Calu3 (cell line): ENCODE measurements around the gene DHCR24. TPM values are rescaled to one million over a fixed set of nuclear protein-coding genes. Genes with fewer than 3 reads are reported as not detected.
A peak's percentile ranks its signal among the peaks of the same experiment; 100 is the strongest.

Experiments
- BruUV-seq: library from RNA; stranded (reverse); fragments of 400-500 nt; replicated peaks from 2 replicates; lab custom pipeline; 2021; lab: Mats Ljungman, UMichigan
- CTCF ChIA-PET: fragments of 300-600 bp; sonication (Branson Sonifier 250); formaldehyde crosslinking; loops from one replicate; lab custom pipeline; 2022; ENCODE audit warnings: antibody characterized with exemption; lab: Charles Lee
- DNase-seq: peaks from one replicate; pipeline ENCODE4 v3.0.0; 2022
- H3K27ac Mint-ChIP-seq: one replicate; pipeline ENCODE4 v1.8.0; 2022; ENCODE audit warnings: mixed read lengths; ENCODE audit not compliant: unreplicated experiment
- H3K27me3 Mint-ChIP-seq: one replicate; pipeline ENCODE4 v1.8.0; 2022; ENCODE audit warnings: mixed read lengths; ENCODE audit not compliant: unreplicated experiment
- H3K36me3 Mint-ChIP-seq: one replicate; pipeline ENCODE4 v1.8.0; 2022; ENCODE audit warnings: mild to moderate bottlenecking, moderate library complexity, mixed read lengths; ENCODE audit not compliant: insufficient read depth, unreplicated experiment
- H3K4me1 Mint-ChIP-seq: one replicate; pipeline ENCODE4 v1.8.0; 2022; ENCODE audit warnings: mild to moderate bottlenecking, low read depth, mixed read lengths; ENCODE audit not compliant: unreplicated experiment
- H3K4me3 Mint-ChIP-seq: one replicate; pipeline ENCODE4 v1.8.0; 2022; ENCODE audit warnings: mild to moderate bottlenecking, low read depth, moderate library complexity, mixed read lengths; ENCODE audit not compliant: unreplicated experiment
- H3K9me3 Mint-ChIP-seq: one replicate; pipeline ENCODE4 v1.8.0; 2022; ENCODE audit warnings: low read depth, mixed read lengths; ENCODE audit not compliant: unreplicated experiment
- CTCF ChIP-seq: fragments of 200-600 bp; IDR thresholded peaks from one replicate; pipeline ENCODE4 v1.8.0; 2022; ENCODE audit warnings: antibody characterized with exemption; ENCODE audit not compliant: unreplicated experiment
- intact Hi-C: fragments of 100-400 bp; cut with micrococcal nuclease; formaldehyde crosslinking; loops from one replicate; pipeline ENCODE4 v1.10.0; 2022; ENCODE audit not compliant: unreplicated experiment
- total RNA-seq: library from RNA; stranded (reverse); gene quantifications from 2 replicates; pipeline ENCODE4 v1.2.3, GENCODE V29; 2022

The DHCR24 gene
- total RNA-seq, 1 experiment from 2014 or later, result 469 TPM

DNA sequence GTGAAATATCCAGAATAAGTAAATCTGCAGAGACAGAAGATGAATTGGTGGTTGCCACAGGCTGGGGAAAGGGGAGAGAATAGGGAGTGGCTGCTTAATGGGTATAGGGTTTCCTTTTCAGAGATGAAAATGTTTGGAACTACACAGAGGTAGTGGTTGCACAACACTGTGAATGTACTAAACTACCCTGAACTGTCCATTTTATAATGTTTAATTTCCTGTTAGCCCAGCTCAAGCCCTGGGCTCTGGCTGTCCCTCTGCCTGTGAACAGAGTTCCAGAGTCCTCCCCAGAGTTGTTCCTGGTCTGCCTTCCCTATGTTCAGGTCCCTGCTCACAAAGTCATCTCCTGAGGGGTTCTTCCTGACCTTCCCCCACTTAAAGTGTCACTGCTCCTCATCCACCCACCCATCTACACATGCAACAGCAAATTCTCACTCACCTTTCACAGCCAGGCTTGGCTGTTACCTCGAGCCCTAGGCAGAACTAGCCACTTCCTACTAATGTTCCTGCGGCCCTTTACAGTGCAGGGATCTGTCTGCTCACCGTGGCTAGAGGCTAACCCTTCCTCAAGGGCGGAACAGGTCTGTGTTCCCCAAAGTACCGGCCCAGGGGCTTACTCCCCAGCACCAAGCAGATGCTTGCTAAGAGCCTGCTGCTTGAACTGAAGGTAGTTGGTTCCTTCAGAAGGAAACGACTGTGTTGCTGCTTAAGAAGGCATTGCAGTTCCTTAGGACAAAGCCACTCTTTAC, 22.4 kb downstream of the DHCR24 start:
- BruUV-seq, result no TSS peak
- intact Hi-C loops, result no loop called here
- no peak for DNase-seq
- no peak for TF ChIP-seq CTCF
- H3K27ac Mint-ChIP-seq, result no peak overlapping the region
- H3K36me3 Mint-ChIP-seq, result peaks cover 86% of the 10 kb centered on the region
- H3K4me1 Mint-ChIP-seq, result peaks cover 52% of the 10 kb centered on the region
- no peaks in the 10 kb centered on the region for H3K9me3 Mint-ChIP-seq
- H3K27me3 Mint-ChIP-seq, result no peaks in the 10 kb centered on the region
- no peak overlapping the region for H3K4me3 Mint-ChIP-seq
- CTCF ChIA-PET, result interaction anchor here (0.7 kb wide), 1 partner anchor 21 kb away, joined by 3 read pairs; no protein-coding TSS in a partner anchor

GRCh38 chr1:54863267-54863665, 23.7 kb downstream of the DHCR24 start:
- H3K4me3 Mint-ChIP-seq, result no peak overlapping the region
- TF ChIP-seq CTCF, result no peak
- H3K9me3 Mint-ChIP-seq, result no peaks in the 10 kb centered on the region
- CTCF ChIA-PET, result no interaction called here
- no peak overlapping the region for H3K27ac Mint-ChIP-seq
- BruUV-seq, result TSS peak; percentile 24
- intact Hi-C loops, result no loop called here
- H3K4me1 Mint-ChIP-seq, result peaks cover 54% of the 10 kb centered on the region
- DNase-seq, result no peak
- no peaks in the 10 kb centered on the region for H3K27me3 Mint-ChIP-seq
- peaks cover 83% of the 10 kb centered on the region for H3K36me3 Mint-ChIP-seq

- no peaks in the 10 kb centered on the region for H3K9me3 Mint-ChIP-seq
- intact Hi-C loops, result no loop called here
- H3K27ac Mint-ChIP-seq, result peak overlapping the region; percentile 60
- no peaks in the 10 kb centered on the region for H3K27me3 Mint-ChIP-seq
- H3K4me3 Mint-ChIP-seq, result no peak overlapping the region
- H3K36me3 Mint-ChIP-seq, result peaks cover 81% of the 10 kb centered on the region
- TF ChIP-seq CTCF, result no peak
- peaks cover 74% of the 10 kb centered on the region for H3K4me1 Mint-ChIP-seq
- BruUV-seq, result no TSS peak
- CTCF ChIA-PET, result no interaction called here
- DNase-seq, result no peak
Observed at GRCh38 chr1:54861070-54861761, 25.8 kb downstream of the DHCR24 start.

DNA sequence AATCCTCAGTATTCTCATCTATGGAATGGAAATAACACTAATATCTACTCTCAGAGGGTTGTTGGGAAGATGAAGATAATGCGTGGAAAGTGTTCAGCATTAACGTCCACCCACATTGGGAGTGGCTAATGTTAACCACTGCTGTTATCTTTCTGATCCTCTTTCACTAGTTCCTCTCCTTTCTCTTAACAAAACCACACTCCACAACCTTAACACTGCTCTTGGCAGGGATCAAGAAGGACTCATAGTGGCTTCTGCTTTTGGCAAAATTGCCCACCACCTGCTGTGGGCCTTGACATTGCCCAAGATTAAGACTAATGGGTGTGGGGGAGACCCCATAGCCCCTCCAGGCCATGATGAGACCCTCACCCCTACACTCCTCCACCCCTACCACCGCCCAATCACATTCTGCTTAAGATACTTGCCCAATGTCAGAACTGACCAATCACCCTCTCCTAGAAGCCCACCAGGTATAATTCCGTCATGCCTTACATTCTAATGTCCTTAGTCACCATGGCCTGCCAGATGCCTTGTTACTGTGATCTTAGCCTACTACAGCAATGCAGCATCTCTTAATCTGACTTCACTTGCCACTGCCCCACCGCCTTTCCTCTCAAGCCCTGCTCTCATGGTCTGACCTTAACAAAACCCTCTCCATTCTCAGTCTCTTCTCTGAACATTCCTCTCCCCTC, 27.1 kb downstream of the DHCR24 start:
- Mint-ChIP-seq H3K4me3 (no peak overlapping the region), H3K27me3 (no peaks in the 10 kb centered on the region), H3K36me3 (peaks cover 87% of the 10 kb centered on the region), H3K4me1 (peaks cover 75% of the 10 kb centered on the region), H3K27ac (peak overlapping the region; percentile 82), H3K9me3 (no peaks in the 10 kb centered on the region)
- no peak for DNase-seq
- intact Hi-C loops, result no loop called here
- CTCF ChIA-PET, result no interaction called here
- TF ChIP-seq CTCF, result no peak
- no TSS peak for BruUV-seq
